GM18499 (cell line): ENCODE measurements around the gene PSMD6.

Experiments used
- ATAC-seq: cut with Tn5 transposase; IDR thresholded peaks from one replicate; pipeline ENCODE4 v1.9.1; 2021; ENCODE audit warnings: moderate number of reproducible peaks; ENCODE audit not compliant: insufficient read depth, unreplicated experiment

The PSMD6 gene

GRCh38 chr3:63963496-63963895 lies 59.8 kb downstream of the PSMD6 start:
- ATAC-seq, result no peak

DNA sequence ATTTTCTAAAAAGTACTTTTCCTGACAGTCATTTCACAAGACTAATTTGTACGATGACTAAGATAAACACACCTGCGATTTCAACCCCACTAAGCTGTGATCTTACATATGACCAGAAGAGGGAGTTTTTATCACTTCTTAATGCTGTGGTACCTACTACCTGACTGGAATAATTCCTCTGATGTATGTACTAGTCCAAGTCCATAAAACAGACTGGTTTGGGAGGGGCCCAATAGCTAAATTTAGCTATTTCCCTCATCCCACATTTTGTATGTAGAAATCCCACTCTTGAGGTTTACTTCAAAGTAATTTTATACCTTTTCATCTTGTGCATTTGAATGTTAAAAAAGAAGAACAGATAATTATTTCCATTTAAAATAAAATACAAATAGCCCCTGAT lies 61.4 kb downstream of the PSMD6 start:
- peak; percentile 66 for ATAC-seq
